Activated CD4-positive, alpha-beta T cell treated with anti-CD3 and anti-CD28 coated beads for 24 hours (primary cell): ENCODE results near the gene TREH.

ENCODE experiments used
- DNase-seq, 2 donors: peaks; one replicate each; pipeline ENCODE4 v3.0.0-alpha.2; 2020; ENCODE audit warnings: low read depth in 2 of 2

Gene TREH

GRCh38 chr11:118663902-118664301, 15.5 kb downstream of the TREH start:
- DNase-seq: no peak

- DNase-seq: no peak
These were observed 16.1 kb downstream of the TREH start for GRCh38 chr11:118663381-118663780.

GRCh38 chr11:118662401-118663271, 16.8 kb downstream of the TREH start:
- DNase-seq: no peak

- no peak for DNase-seq
These were observed 17.8 kb downstream of the TREH start for GRCh38 chr11:118661425-118662301.

- DNase-seq: no peak
These were observed 18.6 kb downstream of the TREH start for GRCh38 chr11:118660681-118661424.

GRCh38 chr11:118659953-118660680, 19.3 kb downstream of the TREH start:
- no peak for DNase-seq

GRCh38 chr11:118659314-118659952, 20.0 kb downstream of the TREH start:
- DNase-seq: peak; percentile 83 to 91

- DNase-seq: no peak
These were observed 20.8 kb downstream of the TREH start for GRCh38 chr11:118658429-118659313.

- DNase-seq: no peak
These were observed 21.6 kb downstream of the TREH start for GRCh38 chr11:118657709-118658428.

GRCh38 chr11:118657238-118657637, 22.2 kb downstream of the TREH start:
- DNase-seq: no peak

- no peak for DNase-seq
These were observed 22.8 kb downstream of the TREH start for GRCh38 chr11:118656563-118657165.

GRCh38 chr11:118655486-118656190, 23.8 kb downstream of the TREH start:
- DNase-seq: no peak

- no peak for DNase-seq
These were observed 25.6 kb downstream of the TREH start for GRCh38 chr11:118653684-118654390.

- DNase-seq: no peak
These were observed 26.7 kb downstream of the TREH start for GRCh38 chr11:118652681-118653181.

- DNase-seq: no peak
These were observed 27.6 kb downstream of the TREH start for GRCh38 chr11:118651820-118652219.

- no peak for DNase-seq
These were observed 29.1 kb downstream of the TREH start for GRCh38 chr11:118650366-118650765.

- no peak for DNase-seq
These were observed 29.5 kb downstream of the TREH start for GRCh38 chr11:118649941-118650340.
